Vagina (tissue), 2 donors: ENCODE results near the gene PCIF1.

Experiments
- POLR2AphosphoS5 ChIP-seq, 2 donors: sonication (generic); formaldehyde crosslinking; IDR thresholded peaks; one replicate each; pipeline ENCODE4 v1.9.0; 2017; ENCODE audit warnings: antibody characterized with exemption in 2 of 2, mild to moderate bottlenecking in 2 of 2, low read depth in 1 of 2; ENCODE audit not compliant: insufficient read depth in 1 of 2
- TF ChIP-seq, protein P1 (sequence below), 3 experiments: fragments of 450-650 bp in 2 of 3; fragments of 200-600 bp in 1 of 3; sonication (generic) in 1 of 3; IDR thresholded peaks; one replicate each; pipeline ENCODE4 v1.5.1; 2017 to 2019; ENCODE audit warnings: antibody characterized with exemption in 3 of 3, mild to moderate bottlenecking in 2 of 3, moderate library complexity in 2 of 3

DNA sequence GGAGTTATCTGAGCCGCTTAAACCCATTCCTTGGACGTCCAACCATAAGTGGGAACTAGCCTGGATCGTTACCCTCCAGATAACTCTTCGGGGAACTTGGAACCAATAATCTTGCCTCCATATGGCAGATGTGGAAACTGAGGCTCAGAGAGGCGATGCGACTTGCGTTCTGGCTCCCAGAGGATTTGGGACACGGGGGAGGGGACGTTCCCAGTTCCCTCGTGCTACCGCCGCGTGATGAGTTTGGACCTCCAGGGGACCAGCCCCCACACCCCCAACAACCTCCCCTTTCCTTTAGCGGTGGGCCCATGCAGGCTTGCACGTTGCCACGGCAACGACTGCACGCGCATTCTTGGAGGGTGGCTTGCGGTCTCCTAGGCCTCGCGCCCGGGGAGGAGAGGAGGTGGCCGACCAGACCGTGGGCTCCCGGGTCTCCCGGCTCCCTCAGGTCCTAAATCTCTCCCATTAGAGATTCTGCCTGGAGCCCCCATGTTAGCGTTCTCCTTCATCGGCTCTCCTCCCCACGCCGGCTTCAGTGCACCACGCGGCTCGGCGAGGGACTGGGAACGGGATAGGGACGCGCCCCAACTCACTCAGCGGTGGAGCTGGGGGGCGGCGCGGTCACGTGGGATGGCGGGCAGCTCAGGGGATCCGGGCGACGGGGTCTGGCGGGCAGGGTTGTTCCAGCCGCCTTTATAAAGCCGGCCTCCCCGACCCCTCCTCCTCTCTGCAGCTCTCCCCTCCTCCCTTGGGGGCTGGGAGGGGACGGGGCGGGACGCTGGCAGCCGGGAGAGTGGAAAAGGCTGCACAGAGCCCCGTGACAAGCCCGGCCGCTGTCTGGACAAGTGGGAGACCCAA is 22.8 kb upstream of the PCIF1 start, which contains the start of gene PLTP:
- TF ChIP-seq, protein P1, sequence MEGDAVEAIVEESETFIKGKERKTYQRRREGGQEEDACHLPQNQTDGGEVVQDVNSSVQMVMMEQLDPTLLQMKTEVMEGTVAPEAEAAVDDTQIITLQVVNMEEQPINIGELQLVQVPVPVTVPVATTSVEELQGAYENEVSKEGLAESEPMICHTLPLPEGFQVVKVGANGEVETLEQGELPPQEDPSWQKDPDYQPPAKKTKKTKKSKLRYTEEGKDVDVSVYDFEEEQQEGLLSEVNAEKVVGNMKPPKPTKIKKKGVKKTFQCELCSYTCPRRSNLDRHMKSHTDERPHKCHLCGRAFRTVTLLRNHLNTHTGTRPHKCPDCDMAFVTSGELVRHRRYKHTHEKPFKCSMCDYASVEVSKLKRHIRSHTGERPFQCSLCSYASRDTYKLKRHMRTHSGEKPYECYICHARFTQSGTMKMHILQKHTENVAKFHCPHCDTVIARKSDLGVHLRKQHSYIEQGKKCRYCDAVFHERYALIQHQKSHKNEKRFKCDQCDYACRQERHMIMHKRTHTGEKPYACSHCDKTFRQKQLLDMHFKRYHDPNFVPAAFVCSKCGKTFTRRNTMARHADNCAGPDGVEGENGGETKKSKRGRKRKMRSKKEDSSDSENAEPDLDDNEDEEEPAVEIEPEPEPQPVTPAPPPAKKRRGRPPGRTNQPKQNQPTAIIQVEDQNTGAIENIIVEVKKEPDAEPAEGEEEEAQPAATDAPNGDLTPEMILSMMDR (IDR thresholded peaks at IDR 0.05), result no peak
- TF ChIP-seq POLR2AphosphoS5 (IDR thresholded peaks at IDR 0.05; ENCODE audit: insufficient read depth in 1 of 2, low read depth in 1 of 2), result peak in 1 of 2 donors; percentile 90
